Measurements from ENCODE around the gene ZFP42. TPM values are rescaled to one million over a fixed set of nuclear protein-coding genes. Genes with fewer than 3 reads are reported as not detected.

Gene ZFP42
- polyA plus RNA-seq, 3 donors: not detected

- no peaks in the 10 kb centered on the region for H3K4me1 ChIP-seq (ENCODE audit: control insufficient read depth in 1 of 2, insufficient read depth in 2 of 2, low read length in 2 of 2)
- no peak overlapping the region for H3K27ac ChIP-seq (ENCODE audit: low read depth in 1 of 2, low read length in 2 of 2)
- H3K9ac ChIP-seq (ENCODE audit: insufficient read depth, low read length, poor library complexity, severe bottlenecking): no peak overlapping the region
- no peaks in the 10 kb centered on the region for H3K4me1 Mint-ChIP-seq
- H3K36me3 Mint-ChIP-seq: no peaks in the 10 kb centered on the region
- TF ChIP-seq, protein P1, sequence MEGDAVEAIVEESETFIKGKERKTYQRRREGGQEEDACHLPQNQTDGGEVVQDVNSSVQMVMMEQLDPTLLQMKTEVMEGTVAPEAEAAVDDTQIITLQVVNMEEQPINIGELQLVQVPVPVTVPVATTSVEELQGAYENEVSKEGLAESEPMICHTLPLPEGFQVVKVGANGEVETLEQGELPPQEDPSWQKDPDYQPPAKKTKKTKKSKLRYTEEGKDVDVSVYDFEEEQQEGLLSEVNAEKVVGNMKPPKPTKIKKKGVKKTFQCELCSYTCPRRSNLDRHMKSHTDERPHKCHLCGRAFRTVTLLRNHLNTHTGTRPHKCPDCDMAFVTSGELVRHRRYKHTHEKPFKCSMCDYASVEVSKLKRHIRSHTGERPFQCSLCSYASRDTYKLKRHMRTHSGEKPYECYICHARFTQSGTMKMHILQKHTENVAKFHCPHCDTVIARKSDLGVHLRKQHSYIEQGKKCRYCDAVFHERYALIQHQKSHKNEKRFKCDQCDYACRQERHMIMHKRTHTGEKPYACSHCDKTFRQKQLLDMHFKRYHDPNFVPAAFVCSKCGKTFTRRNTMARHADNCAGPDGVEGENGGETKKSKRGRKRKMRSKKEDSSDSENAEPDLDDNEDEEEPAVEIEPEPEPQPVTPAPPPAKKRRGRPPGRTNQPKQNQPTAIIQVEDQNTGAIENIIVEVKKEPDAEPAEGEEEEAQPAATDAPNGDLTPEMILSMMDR (IDR thresholded peaks at IDR 0.05): no peak
- H3K36me3 ChIP-seq (replicated peaks in 1 of 2; ENCODE audit: control insufficient read depth in 1 of 2, insufficient read depth in 2 of 2, low read length in 2 of 2): no peaks in the 10 kb centered on the region
- no peak for DNase-seq
- H3K27me3 ChIP-seq (ENCODE audit: control insufficient read depth in 2 of 2, insufficient read depth in 2 of 2, low read length in 2 of 2): no peaks in the 10 kb centered on the region
- no peak overlapping the region for H3K27ac Mint-ChIP-seq
- no peak overlapping the region for H3K4me3 ChIP-seq (replicated peaks in 1 of 3; ENCODE audit: low read depth in 2 of 3, low read length in 3 of 3)
- no peak overlapping the region for H3K4me3 Mint-ChIP-seq
- no peaks in the 10 kb centered on the region for H3K79me2 ChIP-seq (ENCODE audit: insufficient read depth, low read length)
- WGBS (ENCODE audit: insufficient coverage): 30% methylated on average over 6 of the region's 7 CpGs
- H4K20me1 ChIP-seq (ENCODE audit: insufficient read depth, low read length): no peaks in the 10 kb centered on the region
- peaks cover 0 to 17% (median 9%) of the 10 kb centered on the region in 7 donors for H3K9me3 Mint-ChIP-seq
- intact Hi-C loops (cut with micrococcal nuclease): no loop called here
- H2AFZ ChIP-seq (ENCODE audit: insufficient read depth, low read depth, low read length, poor library complexity, severe bottlenecking): no peak overlapping the region
- H3K4me2 ChIP-seq (replicated peaks; ENCODE audit: extremely low read depth, low read length, poor library complexity, severe bottlenecking): no peak overlapping the region
- peaks cover 0 to 1% (median 0%) of the 10 kb centered on the region in 3 donors for H3K27me3 Mint-ChIP-seq (ENCODE audit: low read depth in 3 of 3)
- H3K9me3 ChIP-seq (replicated peaks in 1 of 2; ENCODE audit: control insufficient read depth in 1 of 2, insufficient read depth in 1 of 2, low read length in 2 of 2): peaks cover 0 to 10% of the 10 kb centered on the region in 2 donors
Measured at GRCh38 chr4:188016754-188017153, 21.2 kb downstream of the ZFP42 start.

DNA sequence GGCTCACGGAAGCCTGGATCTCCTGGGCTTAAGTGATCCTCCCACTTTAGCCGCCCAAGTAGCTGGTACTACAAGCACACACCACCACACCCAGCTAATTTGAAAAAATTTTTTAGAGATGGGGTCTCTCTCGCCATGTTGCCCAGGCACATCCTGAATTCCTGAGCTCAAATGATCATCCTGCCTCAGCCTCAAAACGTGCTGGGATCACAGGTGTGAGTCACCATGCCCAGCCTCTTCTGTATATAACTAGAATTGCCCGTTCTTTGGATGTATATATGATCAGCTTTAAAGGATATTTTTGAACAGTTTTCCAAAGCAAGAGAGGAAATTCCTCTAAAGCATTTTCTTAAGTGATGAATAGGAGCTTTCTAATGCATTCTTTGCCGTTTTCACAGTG, 22.7 kb downstream of the ZFP42 start:
- peaks cover 0 to 1% (median 0%) of the 10 kb centered on the region in 3 donors for H3K27me3 Mint-ChIP-seq (ENCODE audit: low read depth in 3 of 3)
- WGBS (ENCODE audit: insufficient coverage): 81% methylated on average over 3 of the region's 6 CpGs
- H3K4me2 ChIP-seq (replicated peaks; ENCODE audit: extremely low read depth, low read length, poor library complexity, severe bottlenecking): no peak overlapping the region
- TF ChIP-seq, protein P1 (IDR thresholded peaks at IDR 0.05): no peak
- no peaks in the 10 kb centered on the region for H3K79me2 ChIP-seq (ENCODE audit: insufficient read depth, low read length)
- DNase-seq: no peak
- peaks cover 3 to 6% of the 10 kb centered on the region in 2 donors for H3K9me3 ChIP-seq (replicated peaks in 1 of 2; ENCODE audit: control insufficient read depth in 1 of 2, insufficient read depth in 1 of 2, low read length in 2 of 2)
- no peak overlapping the region for H3K4me3 Mint-ChIP-seq
- H2AFZ ChIP-seq (ENCODE audit: insufficient read depth, low read depth, low read length, poor library complexity, severe bottlenecking): no peak overlapping the region
- H3K27me3 ChIP-seq (ENCODE audit: control insufficient read depth in 2 of 2, insufficient read depth in 2 of 2, low read length in 2 of 2): no peaks in the 10 kb centered on the region
- peaks cover 2 to 18% (median 7%) of the 10 kb centered on the region in 7 donors for H3K9me3 Mint-ChIP-seq
- H3K4me1 ChIP-seq (ENCODE audit: control insufficient read depth in 1 of 2, insufficient read depth in 2 of 2, low read length in 2 of 2): no peaks in the 10 kb centered on the region
- H3K4me3 ChIP-seq (replicated peaks in 1 of 3; ENCODE audit: low read depth in 2 of 3, low read length in 3 of 3): no peak overlapping the region
- no peaks in the 10 kb centered on the region for H3K36me3 Mint-ChIP-seq
- H3K27ac ChIP-seq (ENCODE audit: low read depth in 1 of 2, low read length in 2 of 2): no peak overlapping the region
- H3K9ac ChIP-seq (ENCODE audit: insufficient read depth, low read length, poor library complexity, severe bottlenecking): no peak overlapping the region
- no peaks in the 10 kb centered on the region for H3K36me3 ChIP-seq (replicated peaks in 1 of 2; ENCODE audit: control insufficient read depth in 1 of 2, insufficient read depth in 2 of 2, low read length in 2 of 2)
- H3K4me1 Mint-ChIP-seq: no peaks in the 10 kb centered on the region
- H3K27ac Mint-ChIP-seq: no peak overlapping the region
- intact Hi-C loops (cut with micrococcal nuclease): no loop called here
- H4K20me1 ChIP-seq (ENCODE audit: insufficient read depth, low read length): no peaks in the 10 kb centered on the region

All from CD14-positive monocyte (primary cell).